HAP-1 (cell line): Measurements from ENCODE around the gene SFTPB.

Source experiments
- DNase-seq, 2 experiments: peaks; one replicate each; pipeline ENCODE4 v3.0.0-alpha.2; 2016 to 2020; ENCODE audit warnings: low spot score in 2 of 2
- H3K27me3 ChIP-seq: fragments of 250-450 bp; sonication (Bioruptor Pico); 2 replicates; pipeline ENCODE4 v1.5.1; 2020; ENCODE audit warnings: low read depth, mild to moderate bottlenecking, moderate library complexity
- H3K36me3 ChIP-seq: fragments of 250-450 bp; sonication (Bioruptor Pico); replicated peaks from 2 replicates; pipeline ENCODE4 v1.5.1; 2020; ENCODE audit warnings: mild to moderate bottlenecking
- H3K4me1 ChIP-seq: fragments of 250-450 bp; sonication (Bioruptor Pico); 2 replicates; pipeline ENCODE4 v1.5.1; 2020; ENCODE audit warnings: mild to moderate bottlenecking
- H3K4me3 ChIP-seq: fragments of 250-450 bp; sonication (Bioruptor Pico); 2 replicates; pipeline ENCODE4 v1.5.1; 2020; ENCODE audit warnings: mild to moderate bottlenecking, moderate library complexity
- H3K9me3 ChIP-seq: fragments of 250-450 bp; sonication (Bioruptor Pico); 2 replicates; pipeline ENCODE4 v1.5.1; 2020; ENCODE audit warnings: mild to moderate bottlenecking, moderate library complexity
- in situ Hi-C: fragments of 300-500 bp; cut with MboI; formaldehyde crosslinking; loops from 3 replicates; pipeline ENCODE4 v1.14.3; 2020; ENCODE audit warnings: low sequenced_read_pairs, inconsistent platforms, mixed read lengths

SFTPB gene

GRCh38 chr2:85695691-85696668 lies 28.0 kb upstream of the SFTPB start:
- Histone ChIP-seq H3K36me3 (no peaks in the 10 kb centered on the region), H3K27me3 (no peaks in the 10 kb centered on the region), H3K4me3 (no peak overlapping the region), H3K4me1 (no peaks in the 10 kb centered on the region), H3K9me3 (no peaks in the 10 kb centered on the region)
- in situ Hi-C loops = no loop called here
- DNase-seq = no peak

- Histone ChIP-seq H3K27me3 (no peaks in the 10 kb centered on the region), H3K36me3 (no peaks in the 10 kb centered on the region), H3K9me3 (no peaks in the 10 kb centered on the region), H3K4me3 (no peak overlapping the region), H3K4me1 (no peaks in the 10 kb centered on the region)
- in situ Hi-C loops = no loop called here
- no peak for DNase-seq
Measured at GRCh38 chr2:85695121-85695520, 27.1 kb upstream of the SFTPB start.

- no peaks in the 10 kb centered on the region for H3K36me3 ChIP-seq
- no peak for DNase-seq
- no peak within 1 kb of the TSS for H3K4me3 ChIP-seq
- no peaks in the 10 kb centered on the region for H3K9me3 ChIP-seq
- in situ Hi-C loops = no loop called here
- no peaks in the 10 kb centered on the region for H3K4me1 ChIP-seq
- H3K27me3 ChIP-seq = no peaks in the 10 kb centered on the region
Measured at GRCh38 chr2:85694052-85695025, 26.3 kb upstream of the SFTPB start, which contains the start of gene GNLY. GNLY (plus strand) TSS chr2:85694358; CDS start chr2:85694419, 61 bp downstream.

- no peaks in the 10 kb centered on the region for H3K4me1 ChIP-seq
- H3K27me3 ChIP-seq = no peaks in the 10 kb centered on the region
- H3K4me3 ChIP-seq = no peak overlapping the region
- in situ Hi-C loops = no loop called here
- H3K36me3 ChIP-seq = no peaks in the 10 kb centered on the region
- DNase-seq = no peak
- no peaks in the 10 kb centered on the region for H3K9me3 ChIP-seq
Measured at GRCh38 chr2:85692039-85692645, 24.1 kb upstream of the SFTPB start.

- Histone ChIP-seq H3K4me3 (no peak overlapping the region), H3K9me3 (no peaks in the 10 kb centered on the region), H3K36me3 (no peaks in the 10 kb centered on the region), H3K27me3 (0 out of 2 replicates have a peak, but pooled peaks cover 4% of the 10 kb centered on the region), H3K4me1 (no peaks in the 10 kb centered on the region)
- in situ Hi-C loops = no loop called here
- no peak for DNase-seq
Measured at GRCh38 chr2:85690932-85691331, 22.9 kb upstream of the SFTPB start.

- H3K27me3 ChIP-seq = 0 out of 2 replicates have a peak, but pooled peaks cover 4% of the 10 kb centered on the region
- DNase-seq = no peak
- no peaks in the 10 kb centered on the region for H3K4me1 ChIP-seq
- no peaks in the 10 kb centered on the region for H3K36me3 ChIP-seq
- in situ Hi-C loops = no loop called here
- H3K4me3 ChIP-seq = no peak overlapping the region
- no peaks in the 10 kb centered on the region for H3K9me3 ChIP-seq
Measured at GRCh38 chr2:85684806-85685205, 16.8 kb upstream of the SFTPB start.

GRCh38 chr2:85684380-85684779 lies 16.4 kb upstream of the SFTPB start:
- in situ Hi-C loops = no loop called here
- H3K4me1 ChIP-seq = no peaks in the 10 kb centered on the region; the same call in 1 of the 2 replicates
- no peaks in the 10 kb centered on the region for H3K9me3 ChIP-seq
- H3K36me3 ChIP-seq = no peaks in the 10 kb centered on the region
- no peak for DNase-seq
- H3K4me3 ChIP-seq = no peak overlapping the region
- H3K27me3 ChIP-seq = 0 out of 2 replicates have a peak, but pooled peaks cover 4% of the 10 kb centered on the region

GRCh38 chr2:85682378-85682777 lies 14.4 kb upstream of the SFTPB start:
- Histone ChIP-seq H3K9me3 (no peaks in the 10 kb centered on the region), H3K4me1 (no peaks in the 10 kb centered on the region; the same call in 1 of the 2 replicates), H3K27me3 (0 out of 2 replicates have a peak, but pooled peaks cover 4% of the 10 kb centered on the region), H3K36me3 (no peaks in the 10 kb centered on the region), H3K4me3 (no peak overlapping the region)
- no peak for DNase-seq
- in situ Hi-C loops = no loop called here

- no peaks in the 10 kb centered on the region for H3K36me3 ChIP-seq
- in situ Hi-C loops = no loop called here
- H3K4me3 ChIP-seq = no peak overlapping the region
- no peaks in the 10 kb centered on the region; the same call in 1 of the 2 replicates for H3K4me1 ChIP-seq
- H3K9me3 ChIP-seq = no peaks in the 10 kb centered on the region
- H3K27me3 ChIP-seq = 0 out of 2 replicates have a peak, but pooled peaks cover 1% of the 10 kb centered on the region
- DNase-seq = no peak
Measured at GRCh38 chr2:85681776-85682175, 13.8 kb upstream of the SFTPB start.

GRCh38 chr2:85681372-85681763 lies 13.4 kb upstream of the SFTPB start:
- Histone ChIP-seq H3K4me1 (no peaks in the 10 kb centered on the region; the same call in 1 of the 2 replicates), H3K9me3 (no peaks in the 10 kb centered on the region), H3K36me3 (no peaks in the 10 kb centered on the region), H3K27me3 (no peaks in the 10 kb centered on the region), H3K4me3 (no peak overlapping the region)
- in situ Hi-C loops = no loop called here
- no peak for DNase-seq

GRCh38 chr2:85680707-85681371 lies 12.8 kb upstream of the SFTPB start:
- DNase-seq = no peak
- H3K9me3 ChIP-seq = no peaks in the 10 kb centered on the region
- H3K27me3 ChIP-seq = no peaks in the 10 kb centered on the region
- in situ Hi-C loops = no loop called here
- no peaks in the 10 kb centered on the region for H3K36me3 ChIP-seq
- H3K4me1 ChIP-seq = no peaks in the 10 kb centered on the region; the same call in 1 of the 2 replicates
- no peak overlapping the region for H3K4me3 ChIP-seq

- Histone ChIP-seq H3K4me3 (no peak overlapping the region), H3K4me1 (no peaks in the 10 kb centered on the region; the same call in 1 of the 2 replicates), H3K27me3 (no peaks in the 10 kb centered on the region), H3K36me3 (no peaks in the 10 kb centered on the region), H3K9me3 (no peaks in the 10 kb centered on the region)
- DNase-seq = peak; percentile 40 to 91
- in situ Hi-C loops = no loop called here
Measured at GRCh38 chr2:85678794-85679672, 11.0 kb upstream of the SFTPB start.
